ENCODE data around the gene CPNE4. TPM values are rescaled to one million over a fixed set of nuclear protein-coding genes. Genes with fewer than 3 reads are reported as not detected.

CPNE4 gene
- total RNA-seq, 1 donor, result not detected

DNA sequence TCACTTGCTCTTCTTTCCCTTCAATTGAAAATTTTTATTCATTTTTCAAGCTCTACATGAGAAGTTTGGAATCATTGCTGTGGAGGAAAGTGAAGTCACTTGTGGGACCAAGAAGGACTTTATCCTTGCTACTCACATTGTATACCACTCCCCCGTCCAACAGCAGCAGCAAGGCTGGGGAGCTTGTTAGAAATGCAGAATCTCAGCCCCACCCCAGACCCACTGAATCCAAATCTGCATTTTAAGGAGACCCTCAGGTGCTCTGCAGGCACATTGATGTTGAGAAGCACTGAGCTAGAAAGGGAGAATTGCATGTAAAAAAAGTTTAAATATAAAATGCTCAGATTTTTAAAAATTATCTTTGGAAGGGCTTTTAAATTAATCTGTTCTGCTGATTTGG, 329.7 kb downstream of the CPNE4 start:
- H3K4me3 ChIP-seq (ENCODE audit: low read depth, low read length), result no peak overlapping the region
- no peak for TF ChIP-seq CTCF (IDR thresholded peaks at IDR 0.05; ENCODE audit: insufficient read depth, low read length)
- DNase-seq (ENCODE audit: low read depth), result no peak

DNA sequence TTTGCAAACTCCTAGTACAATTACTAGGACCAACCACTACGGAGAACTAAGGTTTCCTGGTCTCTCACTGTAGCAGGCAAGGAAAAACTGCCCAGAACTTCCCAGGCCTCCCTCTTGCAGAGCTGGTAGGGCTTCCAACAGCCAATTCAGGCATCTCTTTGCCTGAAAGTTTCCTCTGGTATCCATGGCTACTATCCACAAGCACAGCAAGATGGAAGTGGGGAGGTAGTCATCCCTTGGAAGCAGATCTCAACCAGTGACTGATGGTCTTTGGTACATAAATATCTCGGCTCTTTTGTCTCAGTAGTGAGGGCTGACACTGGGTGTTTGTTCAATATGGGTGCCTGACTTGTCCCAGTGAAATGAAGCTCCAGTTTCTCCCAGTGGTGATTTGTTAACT, 330.7 kb downstream of the CPNE4 start:
- no peak overlapping the region for H3K4me3 ChIP-seq (ENCODE audit: low read depth, low read length)
- DNase-seq (ENCODE audit: low read depth), result no peak
- TF ChIP-seq CTCF (IDR thresholded peaks at IDR 0.05; ENCODE audit: insufficient read depth, low read length), result no peak

- TF ChIP-seq CTCF (IDR thresholded peaks at IDR 0.05; ENCODE audit: insufficient read depth, low read length), result no peak
- DNase-seq (ENCODE audit: low read depth), result no peak
- no peak overlapping the region for H3K4me3 ChIP-seq (ENCODE audit: low read depth, low read length)
Observed at GRCh38 chr3:131702146-131702545, 332.7 kb downstream of the CPNE4 start.

DNA sequence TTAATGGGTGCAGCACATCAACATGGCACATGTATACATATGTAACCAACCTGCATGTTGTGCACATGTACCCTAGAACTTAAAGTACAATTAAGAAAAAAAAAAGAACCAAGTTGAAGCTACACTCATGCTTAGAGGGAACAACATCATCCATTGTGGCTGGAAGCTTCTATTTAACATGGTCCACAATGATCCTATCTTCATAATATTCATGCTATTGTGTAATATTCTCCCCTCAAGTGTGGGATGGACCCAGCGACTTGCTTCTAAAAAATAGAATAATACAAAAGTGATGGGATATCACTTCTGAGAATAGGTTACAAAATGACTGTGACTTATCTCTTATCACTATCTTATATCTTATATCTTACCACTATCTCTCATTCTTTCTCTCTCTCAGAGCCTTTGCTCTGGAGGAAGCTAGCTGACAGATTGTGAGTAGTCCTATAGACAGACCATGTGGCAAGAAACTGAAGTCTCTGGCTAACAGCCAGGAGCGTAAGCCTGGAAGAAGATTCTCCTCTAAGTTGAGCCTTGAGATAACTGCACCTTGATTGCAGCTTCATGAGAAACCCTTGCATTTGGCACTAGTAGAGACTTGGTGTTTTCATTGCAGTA, 333.6 kb downstream of the CPNE4 start:
- TF ChIP-seq CTCF (IDR thresholded peaks at IDR 0.05; ENCODE audit: insufficient read depth, low read length), result no peak
- no peak overlapping the region for H3K4me3 ChIP-seq (ENCODE audit: low read depth, low read length)
- DNase-seq (ENCODE audit: low read depth), result no peak

- H3K4me3 ChIP-seq (ENCODE audit: low read depth, low read length), result no peak overlapping the region
Observed at GRCh38 chr3:131699001-131699400, 335.8 kb downstream of the CPNE4 start.

GRCh38 chr3:131694376-131694775, 340.4 kb downstream of the CPNE4 start:
- no peak for DNase-seq (ENCODE audit: low read depth)
- TF ChIP-seq CTCF (IDR thresholded peaks at IDR 0.05; ENCODE audit: insufficient read depth, low read length), result no peak
- no peak overlapping the region for H3K4me3 ChIP-seq (ENCODE audit: low read depth, low read length)

More at GRCh38 chr3:131699001-131699400, 335.8 kb downstream of the CPNE4 start:
- DNase-seq (ENCODE audit: low read depth), result no peak
- no peak for TF ChIP-seq CTCF (IDR thresholded peaks at IDR 0.05; ENCODE audit: insufficient read depth, low read length)

DNA sequence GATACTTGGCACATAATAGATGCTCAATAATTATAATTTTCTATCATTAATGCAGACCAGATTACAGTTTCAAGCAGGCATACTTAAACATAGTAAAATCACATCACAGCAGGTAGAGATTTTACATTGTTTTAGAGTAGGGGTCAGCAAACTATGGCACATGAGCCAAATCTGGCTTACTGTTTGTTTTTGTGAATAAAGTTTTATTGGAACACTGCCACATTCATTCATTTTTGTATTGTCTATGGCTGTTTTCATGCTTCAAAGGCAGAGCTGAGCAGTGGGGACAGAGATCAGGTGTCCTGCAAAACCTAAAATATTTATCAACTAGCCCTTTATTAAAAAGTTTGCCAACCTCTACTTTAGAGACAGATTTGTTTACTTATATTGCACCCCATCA, 342.5 kb downstream of the CPNE4 start:
- no peak overlapping the region for H3K4me3 ChIP-seq (ENCODE audit: low read depth, low read length)
- TF ChIP-seq CTCF (IDR thresholded peaks at IDR 0.05; ENCODE audit: insufficient read depth, low read length), result no peak
- no peak for DNase-seq (ENCODE audit: low read depth)
